HG03066 (cell line): Measurements from ENCODE around the gene EFCAB12.
"Not testable (repeated sequence)": the region's sequence is repeated elsewhere in the genome, so short reads cannot be mapped to it uniquely, and the experiment has no call there.

Source experiments
- ATAC-seq: cut with Tn5 transposase; IDR thresholded peaks from one replicate; pipeline ENCODE4 v1.9.1; 2021; ENCODE audit warnings: low read depth; ENCODE audit not compliant: unreplicated experiment

EFCAB12 gene

GRCh38 chr3:129371041-129371826 lies 57.2 kb downstream of the EFCAB12 start:
- no peak for ATAC-seq

DNA sequence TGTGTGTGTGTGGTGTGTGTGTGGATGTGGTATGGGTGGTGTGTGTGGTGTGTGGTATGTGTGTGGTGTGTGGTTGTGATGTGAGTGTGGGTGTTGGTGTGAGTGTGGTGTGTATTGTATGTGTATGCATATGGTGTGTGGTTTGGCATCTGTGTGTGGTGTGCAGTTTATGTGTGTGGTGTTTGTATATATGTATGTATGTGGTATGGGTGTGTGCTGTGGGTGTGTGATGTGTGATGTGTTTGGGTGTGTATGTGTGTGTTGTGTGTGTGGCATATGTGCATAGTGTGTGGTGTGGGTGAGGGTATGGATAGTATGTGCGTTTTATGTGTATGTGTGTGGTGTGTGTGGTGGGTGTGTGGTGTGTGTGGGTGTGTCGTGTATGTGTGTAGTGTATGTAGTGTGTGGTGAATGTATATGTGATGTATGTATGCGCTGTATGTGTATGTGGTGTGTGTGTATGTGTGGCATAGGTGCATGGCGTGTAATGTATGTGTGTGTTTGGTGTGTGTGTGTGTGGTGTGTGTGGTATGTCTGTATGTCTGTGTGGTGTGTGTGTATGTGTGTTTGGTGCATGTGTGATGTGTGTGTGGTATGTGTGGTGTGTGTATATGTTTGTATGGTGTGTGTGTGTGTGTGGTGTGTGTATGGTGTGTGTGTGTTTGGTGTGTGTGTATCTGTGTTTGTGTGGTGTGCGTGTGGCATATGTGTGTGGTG lies 58.0 kb downstream of the EFCAB12 start:
- ATAC-seq, result no peak

DNA sequence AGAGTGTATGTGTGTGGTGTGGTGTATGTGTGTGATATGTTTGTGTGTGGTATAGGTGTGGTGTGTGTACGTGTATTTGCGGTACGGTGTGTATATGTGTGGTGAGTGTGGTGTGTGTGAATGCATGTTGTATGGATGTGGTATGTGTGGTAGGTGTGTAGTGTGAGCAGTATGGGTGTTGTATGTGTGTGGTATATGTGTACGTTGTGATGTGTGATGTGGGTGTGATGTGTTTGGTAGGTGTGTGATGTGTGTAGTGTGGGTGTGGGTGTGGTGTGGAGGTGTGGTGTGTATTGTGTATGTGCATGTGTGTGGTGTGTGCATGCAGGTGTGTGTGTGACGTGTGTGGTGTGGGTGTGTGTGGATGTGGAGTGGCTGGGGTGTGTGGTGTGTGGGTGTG lies 58.7 kb downstream of the EFCAB12 start:
- no peak for ATAC-seq

- ATAC-seq, result no peak
These were observed 60.6 kb downstream of the EFCAB12 start for GRCh38 chr3:129367821-129368220.

- ATAC-seq, result no peak
These were observed 62.1 kb downstream of the EFCAB12 start for GRCh38 chr3:129366312-129366831.

DNA sequence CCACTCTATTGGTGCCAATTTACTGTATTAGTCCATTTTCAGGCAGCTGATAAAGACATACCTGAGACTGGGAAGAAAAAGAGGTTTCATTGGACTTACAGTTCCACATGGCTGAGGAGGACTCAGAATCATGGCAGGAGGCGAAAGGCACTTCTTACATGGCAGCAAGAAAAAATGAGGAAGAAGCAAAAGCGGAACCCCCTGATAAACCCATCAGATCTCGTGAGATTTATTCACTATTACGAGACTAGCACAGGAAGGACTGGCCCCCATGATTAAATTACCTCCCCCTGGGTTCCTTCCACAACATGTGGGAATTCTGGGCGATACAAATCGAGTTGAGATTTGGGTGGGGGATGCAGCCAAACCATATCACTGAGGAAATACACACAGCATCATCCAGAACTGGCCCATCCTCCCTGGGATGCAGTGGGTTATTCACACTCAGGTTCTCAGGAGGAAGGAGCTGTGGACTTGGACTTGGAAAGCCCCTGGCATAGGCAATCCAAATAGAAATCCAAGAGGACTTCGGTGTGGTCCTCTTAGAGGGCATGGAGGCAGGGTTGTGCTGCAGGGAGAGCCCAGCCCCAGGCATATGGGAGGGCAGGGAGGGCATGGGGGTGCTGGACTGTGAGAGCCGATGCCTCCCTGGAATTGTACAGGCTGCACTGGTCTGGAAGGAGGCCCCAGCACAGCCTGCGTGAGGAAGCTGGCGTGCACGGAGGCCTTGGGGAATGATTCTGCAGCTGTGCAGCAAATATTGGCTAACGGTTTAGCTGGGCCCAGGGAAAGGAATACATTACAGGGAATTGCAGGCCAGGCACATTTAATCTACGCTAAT lies 62.9 kb downstream of the EFCAB12 start:
- ATAC-seq, result no peak

GRCh38 chr3:129364811-129365210 lies 63.6 kb downstream of the EFCAB12 start:
- not testable (repeated sequence) for ATAC-seq

- not testable (repeated sequence) for ATAC-seq
These were observed 65.1 kb downstream of the EFCAB12 start for GRCh38 chr3:129363356-129363755.

GRCh38 chr3:129360705-129361460 lies 67.6 kb downstream of the EFCAB12 start:
- ATAC-seq, result no peak

GRCh38 chr3:129360171-129360611 lies 68.2 kb downstream of the EFCAB12 start:
- no peak for ATAC-seq

DNA sequence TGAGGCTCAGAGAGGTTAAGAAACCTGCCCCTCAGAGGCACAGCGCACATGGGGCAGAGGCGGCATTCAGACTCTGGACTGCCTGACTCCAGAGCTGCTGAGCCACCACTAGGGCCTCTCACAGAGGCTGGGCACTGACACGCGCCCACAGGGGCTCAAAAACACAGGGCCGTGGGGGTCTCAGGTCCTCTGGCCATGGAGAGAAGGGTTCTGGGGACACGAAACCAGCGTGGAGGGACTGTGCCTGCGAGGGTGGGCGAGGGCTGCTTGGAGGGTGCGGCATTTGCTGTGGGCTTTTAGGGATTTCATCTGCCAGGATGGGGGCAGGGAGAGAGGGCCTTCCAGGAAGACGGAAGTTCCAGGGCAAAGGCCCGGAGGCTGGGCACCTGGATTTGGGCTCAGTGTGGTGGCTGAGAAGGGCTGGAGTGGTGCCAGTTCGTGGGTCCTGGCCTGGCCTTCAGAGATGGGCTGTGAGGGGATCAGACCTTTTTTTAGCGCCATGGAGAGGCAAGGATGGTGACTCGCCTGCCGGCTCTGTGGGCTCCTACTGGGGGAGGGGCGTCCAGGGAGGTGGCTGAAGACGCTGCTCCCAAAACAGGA lies 69.6 kb downstream of the EFCAB12 start:
- ATAC-seq, result no peak

DNA sequence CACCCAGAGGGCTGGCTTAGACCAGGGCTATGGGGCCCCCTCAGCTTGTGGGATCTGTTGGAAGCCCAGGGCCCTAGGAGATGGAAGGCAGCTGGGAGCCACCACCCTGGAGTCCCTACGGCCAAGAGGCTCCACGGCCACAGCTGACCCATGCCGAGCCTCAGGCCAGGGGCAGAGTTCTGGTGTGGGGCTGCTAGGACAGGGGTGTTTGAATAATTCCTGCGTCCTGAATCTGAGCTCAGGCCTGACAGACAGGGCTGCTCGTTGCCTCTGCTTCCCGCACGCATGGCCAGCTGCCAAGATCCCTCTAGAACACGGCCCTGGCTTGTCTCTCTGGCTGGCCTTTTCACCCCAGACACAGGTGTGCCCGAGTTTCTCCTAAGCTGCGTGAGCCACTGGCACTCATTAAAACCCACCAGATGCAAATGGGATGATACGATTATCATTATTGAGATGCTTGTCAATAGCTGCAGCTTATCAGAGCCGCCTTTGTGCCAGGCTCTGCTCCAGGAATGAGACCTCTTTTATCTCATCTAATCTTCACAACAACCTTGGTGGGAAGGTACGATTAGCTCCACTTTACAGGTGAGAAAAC lies 70.2 kb downstream of the EFCAB12 start:
- no peak for ATAC-seq

DNA sequence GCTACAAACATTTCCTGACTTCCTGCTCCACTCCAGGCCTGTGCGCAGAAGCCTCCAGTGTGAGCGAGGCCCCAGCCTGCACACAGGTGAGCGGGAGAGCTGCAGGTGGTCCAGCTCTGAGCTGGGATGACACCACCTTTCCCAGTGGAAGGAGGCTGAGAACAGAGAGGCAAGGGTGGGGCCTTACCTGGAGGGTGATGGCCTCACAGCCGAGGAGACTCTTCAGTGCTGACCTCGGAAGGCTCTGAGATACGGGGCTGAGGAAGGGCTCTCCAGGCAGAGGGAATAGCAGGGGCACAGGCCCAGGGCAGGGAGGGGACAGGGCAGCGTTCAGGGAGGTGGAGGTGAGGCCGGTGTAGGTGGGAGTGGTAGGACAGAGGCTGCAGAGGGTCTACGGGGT lies 70.8 kb downstream of the EFCAB12 start:
- no peak for ATAC-seq

- ATAC-seq, result no peak
These were observed 71.5 kb downstream of the EFCAB12 start for GRCh38 chr3:129356756-129357425.

- no peak for ATAC-seq
These were observed 74.9 kb downstream of the EFCAB12 start for GRCh38 chr3:129353589-129353941.

- ATAC-seq, result no peak
These were observed 75.5 kb downstream of the EFCAB12 start for GRCh38 chr3:129352650-129353588.

- ATAC-seq, result no peak
These were observed 76.4 kb downstream of the EFCAB12 start for GRCh38 chr3:129352045-129352444.
